ENCODE measurements around the gene TEX48. TPM values are rescaled to one million over a fixed set of nuclear protein-coding genes. Genes with fewer than 3 reads are reported as not detected.
A peak's percentile ranks its signal among the peaks of the same experiment; 100 is the strongest.

The TEX48 gene
- polyA plus RNA-seq, 1 of the 3 experiments (the other 2 are of a cell fraction), result 0.46 TPM

- H3K9ac ChIP-seq, result no peak overlapping the region
- POLR2A ChIA-PET, result interaction anchor here (0.6 to 1.4 kb wide), 2 partner anchors 211 to 248 kb away, joined by 4 read pairs; no protein-coding TSS in a partner anchor
Observed at GRCh38 chr9:114653556-114654159, 28.3 kb downstream of the TEX48 start.

GRCh38 chr9:114652776-114653555 lies 29.0 kb downstream of the TEX48 start:
- Histone ChIP-seq H3K4me2 (no peak overlapping the region), H3K27ac (ENCODE audit: low read depth in 2 of 2, low read length in 1 of 2) (peak overlapping the region in 1 of 2 experiments; percentile 5; a peak in 1 of 4 replicates), H3K36me3 (replicated peaks in 1 of 2; ENCODE audit: control insufficient read depth in 1 of 2, insufficient read depth in 2 of 2, low read length in 1 of 2) (no peaks in the 10 kb centered on the region), H3K9me2 (no peaks in the 10 kb centered on the region), H3K27me3 (ENCODE audit: insufficient read depth) (no peaks in the 10 kb centered on the region), H3K9ac (no peak overlapping the region), H4K20me1 (ENCODE audit: insufficient read depth) (no peaks in the 10 kb centered on the region), H3K4me1 (ENCODE audit: control insufficient read depth in 1 of 2, insufficient read depth in 2 of 2, low read depth in 1 of 2, low read length in 1 of 2) (peaks cover 0 to 5% of the 10 kb centered on the region in 2 experiments; a peak in 2 of 4 replicates), H3K9me3 (no peaks in the 10 kb centered on the region), H3K4me3 (ENCODE audit: low read depth in 2 of 2, low read length in 1 of 2) (no peak overlapping the region), H2AFZ (ENCODE audit: low read depth) (peak overlapping the region; percentile 45; the same call in 1 of the 2 replicates), H3F3A (replicated peaks; ENCODE audit: insufficient read depth) (no peaks in the 10 kb centered on the region), H3K79me2 (ENCODE audit: insufficient read depth) (no peaks in the 10 kb centered on the region)
- ChIA-PET CTCF (interaction anchor here (0.6 to 5.3 kb wide), 53 partner anchors 10 to 362 kb away, joined by 3 to 83 read pairs (median 4); partner anchors contain the start of genes ATP6V1G1 and WHRN), POLR2A (interaction anchor here (0.6 to 1.4 kb wide), 2 partner anchors 211 to 247 kb away, joined by 4 read pairs; no protein-coding TSS in a partner anchor)
- DNase-seq, result no peak
- 82% methylated on average over 2 of the region's 2 CpGs for WGBS (ENCODE audit: low lambda C conversion rate)
- TF ChIP-seq EP300 (IDR thresholded peaks at IDR 0.05; ENCODE audit: borderline replicate concordance in 1 of 2, low read depth in 1 of 2, low read length in 1 of 2) (no peak), REST (IDR thresholded peaks at IDR 0.05; ENCODE audit: low read depth, low read length) (no peak), ZBTB33 (IDR thresholded peaks at IDR 0.05; ENCODE audit: borderline replicate concordance, low read depth) (no peak), TCF12 (IDR thresholded peaks at IDR 0.05) (no peak), ELF1 (IDR thresholded peaks at IDR 0.05) (no peak), SMC3 (IDR thresholded peaks at IDR 0.05; ENCODE audit: low read depth, low read length) (no peak), MEF2A (IDR thresholded peaks at IDR 0.05; ENCODE audit: borderline replicate concordance, low read depth) (no peak), EZH2phosphoT487 (IDR thresholded peaks at IDR 0.05; ENCODE audit: borderline replicate concordance, low read depth) (no peak), POLR2AphosphoS5 (IDR thresholded peaks at IDR 0.05; ENCODE audit: low read depth, low read length) (no peak)

More at GRCh38 chr9:114653556-114654159, 28.3 kb downstream of the TEX48 start:
- no peaks in the 10 kb centered on the region for H3F3A ChIP-seq (replicated peaks; ENCODE audit: insufficient read depth)
- H3K9me2 ChIP-seq, result no peaks in the 10 kb centered on the region
- 38% methylated on average over 6 of the region's 6 CpGs for WGBS (ENCODE audit: low lambda C conversion rate)
- H3K9me3 ChIP-seq, result no peaks in the 10 kb centered on the region
- H3K4me1 ChIP-seq (ENCODE audit: control insufficient read depth in 1 of 2, insufficient read depth in 2 of 2, low read depth in 1 of 2, low read length in 1 of 2), result peaks cover 0 to 5% of the 10 kb centered on the region in 2 experiments; a peak in 2 of 4 replicates
- H3K4me3 ChIP-seq (ENCODE audit: low read depth in 2 of 2, low read length in 1 of 2), result no peak overlapping the region; a peak in 1 of 4 replicates
- H2AFZ ChIP-seq (ENCODE audit: low read depth), result peak overlapping the region; percentile 45; the same call in 1 of the 2 replicates
- H3K79me2 ChIP-seq (ENCODE audit: insufficient read depth), result no peaks in the 10 kb centered on the region
- peak; percentile 69 for DNase-seq
- no peaks in the 10 kb centered on the region for H3K27me3 ChIP-seq (ENCODE audit: insufficient read depth)
- no peak overlapping the region for H3K27ac ChIP-seq (ENCODE audit: low read depth in 2 of 2, low read length in 1 of 2)
- no peaks in the 10 kb centered on the region for H4K20me1 ChIP-seq (ENCODE audit: insufficient read depth)
- TF ChIP-seq RFX5 (IDR thresholded peaks at IDR 0.05; ENCODE audit: low read length) (no peak), CTCF (IDR thresholded peaks at IDR 0.05) (peak; percentile 93), TAF1 (IDR thresholded peaks at IDR 0.05; ENCODE audit: borderline replicate concordance, low read depth, low read length) (0 out of 2 replicates have a peak, but pooled peaks have one; percentile 21), RAD21 (IDR thresholded peaks at IDR 0.05; ENCODE audit: low read length) (peak; percentile 92), NRF1 (IDR thresholded peaks at IDR 0.05; ENCODE audit: low read depth, low read length) (no peak), SMC3 (IDR thresholded peaks at IDR 0.05; ENCODE audit: low read depth, low read length) (peak; percentile 96)
- H3K4me2 ChIP-seq, result no peak overlapping the region
- CTCF ChIA-PET, result interaction anchor here (0.5 to 5.3 kb wide), 55 partner anchors 9 to 361 kb away, joined by 3 to 83 read pairs (median 4); partner anchors contain the start of genes ATP6V1G1 and WHRN
- no peaks in the 10 kb centered on the region for H3K36me3 ChIP-seq (replicated peaks in 1 of 2; ENCODE audit: control insufficient read depth in 1 of 2, insufficient read depth in 2 of 2, low read length in 1 of 2)
